GM18907 (cell line): ENCODE results near the gene ARL15.
"Not testable (repeated sequence)": the region's sequence is repeated elsewhere in the genome, so short reads cannot be mapped to it uniquely, and the experiment has no call there.

Source experiments
- ATAC-seq: cut with Tn5 transposase; IDR thresholded peaks from one replicate; pipeline ENCODE4 v1.9.1; 2021; ENCODE audit warnings: mild to moderate bottlenecking, moderate library complexity; ENCODE audit not compliant: unreplicated experiment

ARL15 gene

DNA sequence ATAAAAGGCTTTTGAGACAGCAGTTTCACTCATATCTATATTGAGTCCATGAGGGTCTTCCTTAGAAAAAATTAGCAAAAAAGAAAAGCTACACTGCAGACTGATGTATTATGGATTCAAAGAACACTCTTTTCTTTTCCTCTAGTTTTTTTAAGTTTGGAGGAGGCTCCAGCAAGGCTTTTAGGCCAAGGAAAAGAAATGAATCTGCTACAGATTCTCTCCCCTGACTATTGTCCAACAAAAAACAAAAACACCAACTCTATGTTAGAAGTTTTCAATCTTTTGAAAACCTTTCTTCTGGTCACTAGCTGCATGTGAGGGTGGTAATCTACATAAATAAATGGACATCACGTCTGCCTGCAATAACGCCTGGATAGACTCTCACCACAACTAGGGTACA is 310.4 kb downstream of the ARL15 start:
- ATAC-seq = no peak

DNA sequence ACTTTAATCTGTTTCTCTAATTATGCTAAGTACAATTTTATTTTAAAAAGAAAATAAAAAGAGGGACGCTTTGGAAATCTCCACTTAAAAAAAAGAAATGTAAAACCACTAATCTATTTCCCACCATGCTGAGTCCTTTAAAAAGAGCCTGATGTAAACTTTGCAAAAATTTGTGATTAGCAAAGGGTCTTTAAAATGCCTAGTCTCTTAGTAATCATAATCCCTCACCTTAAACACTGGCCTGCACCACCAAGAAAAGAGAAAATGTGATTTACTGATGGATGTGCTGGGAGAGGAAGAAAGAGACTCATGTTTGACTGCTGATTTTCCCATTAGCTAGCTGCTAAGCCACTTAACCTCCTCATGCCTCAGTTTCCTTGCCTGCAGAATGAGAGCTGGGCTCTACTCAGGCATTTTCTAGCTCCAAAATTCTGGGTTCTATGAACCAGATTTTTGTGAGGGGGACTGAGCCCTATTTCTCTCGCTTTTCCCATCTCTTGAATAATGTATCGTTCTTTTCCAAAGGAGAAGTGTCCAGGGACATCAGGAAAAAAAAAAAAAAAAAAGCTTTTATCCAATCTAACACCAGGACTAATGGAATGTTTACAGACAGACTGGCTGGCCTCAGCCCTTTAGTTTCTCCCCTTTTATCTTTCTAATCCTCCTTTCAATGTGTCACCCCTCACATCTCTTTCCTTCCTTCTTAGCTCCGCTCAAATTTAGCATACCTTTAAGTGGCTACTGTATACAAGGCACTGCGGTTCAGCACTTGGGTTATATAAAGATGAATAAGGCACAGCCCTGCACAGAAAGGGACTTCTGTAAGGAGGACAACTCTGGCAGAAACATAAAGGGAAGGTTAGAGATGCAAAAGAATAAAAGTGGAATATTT is 312.4 kb downstream of the ARL15 start:
- ATAC-seq = no peak

DNA sequence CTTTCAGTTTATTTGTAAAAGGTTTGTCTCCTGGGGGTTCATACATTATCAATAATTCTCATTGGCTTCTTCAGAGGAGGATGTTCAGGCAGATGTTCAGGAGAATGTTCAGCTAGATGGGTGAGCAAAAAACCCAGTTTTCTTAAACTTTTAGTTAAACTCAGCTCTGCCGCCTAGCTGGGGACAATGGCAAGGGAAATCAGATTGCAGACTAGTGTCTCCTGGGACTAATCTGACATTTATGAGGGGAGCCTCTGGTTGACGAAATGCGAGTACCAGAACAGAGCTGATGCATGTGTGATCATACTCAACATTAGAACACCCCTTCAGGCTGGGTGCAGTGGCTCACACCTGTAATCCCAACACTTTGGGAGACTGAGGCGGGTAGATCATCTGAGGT is 314.4 kb downstream of the ARL15 start:
- ATAC-seq = no peak

DNA sequence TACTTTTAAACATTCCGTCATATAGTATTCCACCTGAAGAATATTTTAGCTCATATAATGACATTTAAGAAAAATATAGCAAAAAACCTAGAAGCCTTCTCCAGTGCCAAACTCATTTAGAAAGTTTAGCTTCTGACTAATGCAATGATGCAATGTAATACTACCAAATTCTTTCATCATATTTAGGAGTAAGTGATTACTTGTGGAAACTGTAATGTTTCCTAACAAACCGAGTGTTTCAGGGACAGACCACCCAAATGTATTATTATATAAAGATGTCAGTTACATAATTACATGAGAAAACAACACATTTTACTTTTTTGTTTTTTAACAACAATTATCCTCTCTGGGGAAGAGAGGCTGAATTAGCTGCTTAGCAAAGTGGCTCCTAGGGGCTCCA is 316.2 kb downstream of the ARL15 start:
- no peak for ATAC-seq

DNA sequence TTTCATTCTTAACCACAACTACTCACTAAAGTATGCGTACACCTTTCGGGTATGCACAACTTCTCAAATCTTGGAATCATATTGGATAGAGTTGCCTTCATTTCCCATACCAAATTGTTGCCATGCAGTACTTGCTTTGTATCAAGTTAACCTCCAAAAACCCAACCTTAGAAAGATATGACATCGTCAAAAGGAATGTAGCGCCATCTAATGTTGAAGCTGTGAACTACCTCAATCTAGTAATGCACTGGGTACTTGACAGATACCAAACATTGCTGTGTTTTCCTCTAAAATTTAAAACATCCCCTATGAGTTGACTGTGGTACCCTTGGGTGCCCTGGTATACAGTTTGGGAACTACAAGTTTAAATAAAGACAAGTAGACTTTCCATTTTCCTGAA is 318.4 kb downstream of the ARL15 start:
- no peak for ATAC-seq

DNA sequence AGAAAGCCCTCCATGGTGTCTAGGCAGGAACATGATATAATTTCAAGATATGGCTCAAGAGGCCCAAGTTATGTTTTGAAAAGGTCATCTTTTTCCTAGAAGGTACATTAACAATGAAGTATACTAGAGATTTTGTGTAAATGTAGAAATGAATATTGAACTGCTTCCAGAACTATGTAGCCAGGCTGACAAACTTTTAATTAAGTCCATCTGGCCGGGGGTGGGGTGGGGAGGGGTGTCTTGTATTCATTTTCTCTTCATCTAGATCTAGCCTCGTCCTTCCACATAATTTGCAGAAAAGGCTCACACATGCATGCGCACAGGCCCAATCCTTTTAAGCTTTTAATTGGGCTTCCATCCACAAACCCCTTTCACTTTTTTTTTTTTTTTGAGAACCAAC is 323.3 kb downstream of the ARL15 start:
- no peak for ATAC-seq

DNA sequence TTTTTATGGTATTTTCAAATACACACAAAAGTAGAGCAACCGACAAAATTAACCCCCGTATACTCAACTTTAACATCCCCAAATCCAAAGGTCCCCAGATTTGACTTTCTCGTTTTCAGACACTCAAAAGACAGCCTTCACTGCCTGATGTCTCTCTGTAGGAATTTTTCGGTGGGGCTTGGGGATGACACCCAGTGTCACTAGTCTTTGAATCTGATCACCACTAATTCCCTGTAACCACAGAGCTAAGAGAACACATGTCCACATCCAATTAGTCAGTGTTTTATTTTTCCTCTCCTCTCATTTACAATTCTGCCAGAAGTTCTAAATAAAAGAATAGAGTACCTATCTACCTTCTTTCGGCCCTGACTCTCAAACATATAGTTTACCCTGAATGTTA is 324.6 kb downstream of the ARL15 start:
- no peak for ATAC-seq

DNA sequence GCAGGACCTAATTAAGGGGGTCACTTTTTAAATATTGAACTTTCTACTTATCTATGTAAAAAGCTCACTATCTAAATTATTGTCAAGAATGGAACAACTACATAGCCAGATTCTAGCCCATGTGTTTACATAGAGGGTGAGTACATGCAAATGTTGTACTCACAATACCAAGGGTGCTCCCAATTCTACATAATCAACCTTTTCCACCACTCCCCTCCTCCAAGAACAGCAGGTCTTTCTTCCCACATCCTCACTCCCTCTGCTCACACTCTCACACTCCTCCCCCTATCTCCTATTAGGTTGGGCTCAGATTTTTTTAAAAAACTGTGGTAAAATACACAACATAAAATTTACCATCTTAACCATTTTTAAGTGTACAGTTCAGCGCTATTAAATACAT is 325.4 kb downstream of the ARL15 start:
- no peak for ATAC-seq

DNA sequence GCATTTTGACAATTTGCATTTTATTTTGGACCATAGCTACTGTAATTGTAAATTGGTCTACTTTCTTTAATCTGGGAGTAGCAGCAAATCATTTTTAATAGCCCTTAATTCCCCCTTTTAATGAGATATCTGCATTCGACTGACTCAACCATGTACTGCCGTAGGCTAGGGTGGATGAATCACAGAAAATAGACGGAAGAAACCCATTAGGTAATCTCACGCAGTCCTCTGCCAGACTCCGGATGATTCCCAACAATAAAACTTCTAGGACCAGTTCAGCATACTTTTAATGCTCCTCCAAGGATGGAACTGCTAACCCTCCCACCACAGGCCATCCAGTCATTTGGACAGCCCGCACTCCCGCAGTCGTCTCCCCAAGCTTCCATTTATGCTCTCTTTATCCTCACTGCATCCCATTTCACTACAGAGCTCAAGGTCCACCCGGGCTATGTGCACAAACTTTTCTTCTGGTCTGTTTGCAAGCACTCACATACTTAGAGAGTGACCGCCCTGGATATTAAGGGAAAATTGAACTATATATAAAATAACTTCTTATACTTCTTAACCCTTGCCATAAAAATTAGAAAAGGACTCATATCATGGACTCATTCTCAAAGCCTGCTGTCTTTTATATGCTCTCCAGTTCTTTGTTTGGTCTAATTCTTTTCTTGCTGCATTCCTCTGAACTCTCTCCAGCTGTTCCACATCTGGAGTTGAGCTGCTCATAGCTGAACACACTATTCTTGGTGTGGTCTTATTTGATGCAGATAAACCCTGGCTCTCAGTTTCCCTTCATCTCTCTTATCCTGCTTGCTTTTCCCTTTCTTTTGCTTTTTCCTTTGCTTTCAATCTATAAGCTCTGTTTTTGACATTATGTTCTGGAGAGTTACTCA is 326.6 kb downstream of the ARL15 start:
- no peak for ATAC-seq

DNA sequence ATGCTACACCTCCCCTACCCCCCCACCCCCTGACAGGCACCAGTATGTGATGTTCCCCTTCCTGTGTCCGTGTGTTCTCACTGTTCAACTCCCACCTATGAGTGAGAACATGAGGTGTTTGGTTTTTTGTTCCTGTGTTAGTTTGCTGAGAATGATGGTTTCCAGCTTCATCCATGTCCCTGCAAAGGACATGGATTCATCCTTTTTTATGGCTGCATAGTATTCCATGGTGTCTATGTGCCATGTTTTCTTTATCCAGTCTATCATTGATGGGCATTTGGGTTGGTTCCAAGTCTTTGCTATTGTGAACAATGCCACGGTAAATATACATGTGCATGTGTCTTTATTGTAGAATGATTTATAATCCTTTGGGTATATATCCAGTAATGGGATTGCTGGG is 328.1 kb downstream of the ARL15 start:
- not testable (repeated sequence) for ATAC-seq

DNA sequence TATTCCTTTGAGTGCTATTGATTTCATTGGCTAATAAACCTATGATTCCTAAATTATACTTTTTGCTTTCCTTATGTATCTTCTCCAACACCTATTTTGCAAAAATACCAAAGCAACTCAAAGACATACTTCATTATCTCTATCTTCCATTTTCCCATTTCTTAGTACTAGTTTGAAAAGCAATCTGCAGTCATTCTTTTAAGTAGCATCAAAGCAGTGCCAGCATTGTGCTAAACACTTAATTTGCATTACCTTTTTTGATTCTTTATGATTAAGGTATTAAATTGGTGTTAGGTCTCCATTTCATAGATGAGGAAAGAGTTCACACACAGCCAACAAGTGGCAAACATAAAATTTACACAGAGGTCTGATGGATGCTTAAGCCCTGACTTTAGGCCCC is 330.3 kb downstream of the ARL15 start:
- ATAC-seq = no peak

DNA sequence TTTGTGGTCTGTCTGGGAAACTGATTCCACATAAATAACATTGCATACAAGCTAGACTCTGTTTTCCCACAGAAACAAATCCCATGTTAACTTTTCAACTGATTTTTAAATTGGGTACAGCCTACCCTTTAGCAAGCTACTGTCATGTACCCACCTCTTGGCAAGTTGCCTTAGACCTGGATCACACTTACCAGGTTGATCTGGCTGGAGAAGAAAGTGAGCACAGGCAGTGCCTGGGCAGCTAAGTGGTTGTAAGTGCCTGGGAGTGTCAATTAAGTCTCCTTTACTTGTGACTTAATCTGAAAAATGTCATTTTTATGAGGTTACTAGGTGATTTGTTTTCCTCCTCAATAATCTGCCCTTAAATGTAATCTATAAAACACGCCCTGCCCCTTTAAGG is 336.4 kb downstream of the ARL15 start:
- no peak for ATAC-seq

DNA sequence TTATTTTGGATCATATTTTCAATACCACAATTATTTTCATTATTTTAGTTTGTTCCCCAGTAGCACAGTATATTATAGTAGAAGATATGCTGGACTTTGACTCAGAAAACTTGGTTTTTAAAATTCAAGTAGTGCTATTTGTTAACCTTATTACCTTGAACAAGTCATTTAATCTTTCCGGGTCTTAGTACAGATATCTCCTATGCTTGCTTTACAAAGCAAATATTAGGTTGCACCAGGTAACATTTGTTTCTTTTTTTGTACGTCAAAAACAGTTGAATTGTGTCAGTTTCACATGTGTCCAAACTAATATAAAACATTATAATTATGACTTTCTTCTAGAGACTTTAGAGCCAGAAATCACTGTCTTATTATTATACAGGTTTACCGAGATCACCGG is 338.1 kb downstream of the ARL15 start:
- ATAC-seq = no peak

DNA sequence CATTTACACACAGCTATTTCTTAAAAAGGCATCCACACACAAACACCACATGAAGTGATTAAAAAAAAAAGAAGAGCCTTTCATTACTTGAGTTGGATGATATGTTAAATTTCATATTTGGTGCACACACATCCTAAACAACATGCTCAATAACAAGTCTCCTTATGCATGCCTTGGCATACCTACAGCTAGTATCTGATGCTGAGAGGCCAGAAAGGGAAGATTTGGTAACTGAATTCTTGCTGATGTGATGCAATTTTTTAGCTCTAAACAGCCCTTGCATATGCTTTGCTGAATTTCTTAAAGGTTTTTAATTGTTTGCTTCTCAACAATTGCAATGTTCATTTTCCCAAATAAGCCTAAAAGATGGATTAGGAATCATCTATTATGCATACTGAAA is 338.8 kb downstream of the ARL15 start:
- no peak for ATAC-seq

DNA sequence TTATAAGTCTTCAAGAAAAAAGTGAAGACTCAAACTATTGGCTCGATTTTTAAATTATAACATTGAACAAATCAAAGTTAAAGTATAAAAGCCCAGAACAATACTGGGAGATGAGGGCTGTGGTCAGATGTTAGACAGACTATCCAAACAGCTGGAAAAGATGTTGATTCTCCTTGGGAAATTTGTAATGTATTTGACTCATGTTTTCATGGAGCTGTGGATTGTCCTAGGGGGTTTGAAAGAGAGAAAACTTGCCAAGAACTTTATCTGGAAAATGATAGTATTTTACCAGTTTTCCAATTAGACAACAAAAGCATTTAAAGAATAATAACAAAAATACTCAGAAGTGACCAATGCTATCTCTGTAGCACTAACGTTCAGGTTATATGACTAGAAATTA is 339.2 kb downstream of the ARL15 start:
- no peak for ATAC-seq

DNA sequence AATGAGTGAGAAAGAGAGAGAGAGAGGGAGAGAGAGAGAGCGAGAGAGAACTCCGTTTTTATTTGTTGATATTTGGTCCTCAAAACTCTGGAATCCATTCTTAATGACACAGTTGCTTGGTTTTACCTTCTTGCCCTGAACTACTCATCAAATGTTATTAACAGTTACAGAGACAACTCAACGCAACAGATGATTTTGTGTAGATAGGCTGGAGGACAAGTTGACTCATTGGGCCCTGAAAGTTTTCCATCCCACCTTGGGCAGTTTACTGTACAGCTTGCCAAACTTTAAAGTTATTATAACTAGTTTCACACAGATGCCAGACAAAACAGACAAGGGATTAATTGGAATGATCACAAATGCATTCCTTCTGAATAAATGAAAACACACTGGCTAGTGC is 339.9 kb downstream of the ARL15 start:
- no peak for ATAC-seq

DNA sequence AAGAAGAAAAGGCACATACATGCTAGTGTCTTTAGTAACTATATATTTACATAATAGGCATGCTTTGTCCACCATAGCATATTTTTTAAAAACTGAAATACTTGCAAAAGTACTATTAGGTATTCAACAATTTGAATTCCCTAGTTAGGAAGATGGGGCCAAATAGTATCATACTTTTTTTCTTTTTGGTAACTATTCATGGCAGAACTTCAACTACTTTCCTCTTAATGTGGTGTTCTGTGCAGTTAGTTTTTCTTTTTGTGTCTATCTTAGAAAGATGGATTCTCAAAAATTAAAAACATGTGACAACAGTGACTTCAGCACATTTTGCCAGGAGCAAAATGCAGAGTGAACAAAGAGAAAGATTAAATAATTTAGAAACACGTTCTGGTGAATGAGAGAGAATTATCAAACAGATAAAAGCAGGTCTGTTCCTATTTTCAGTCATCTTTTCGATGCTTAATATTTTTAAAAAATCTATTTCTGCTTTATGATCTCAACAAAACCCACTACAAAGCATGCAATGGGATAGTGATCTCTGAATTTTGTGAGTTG is 341.1 kb downstream of the ARL15 start:
- ATAC-seq = no peak

DNA sequence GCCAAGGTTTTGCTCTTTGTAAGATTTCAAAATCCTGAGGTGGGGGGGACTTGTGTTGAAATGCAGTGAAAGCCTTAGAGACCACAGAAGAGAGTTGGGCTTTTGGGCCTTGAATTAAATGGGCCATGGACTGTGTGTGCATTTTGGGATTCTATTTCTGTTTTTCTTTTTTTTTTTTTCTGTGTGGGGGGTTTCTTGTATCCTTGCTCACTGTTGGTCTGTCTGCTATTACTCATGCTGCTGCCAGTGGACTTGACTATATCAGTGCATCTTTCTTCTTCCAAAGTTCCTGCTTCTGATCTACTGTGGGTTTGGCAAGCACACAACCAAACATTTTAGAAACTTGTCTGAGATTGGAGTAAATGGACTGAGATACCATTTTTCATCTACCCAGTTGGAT is 344.9 kb downstream of the ARL15 start:
- no peak for ATAC-seq

DNA sequence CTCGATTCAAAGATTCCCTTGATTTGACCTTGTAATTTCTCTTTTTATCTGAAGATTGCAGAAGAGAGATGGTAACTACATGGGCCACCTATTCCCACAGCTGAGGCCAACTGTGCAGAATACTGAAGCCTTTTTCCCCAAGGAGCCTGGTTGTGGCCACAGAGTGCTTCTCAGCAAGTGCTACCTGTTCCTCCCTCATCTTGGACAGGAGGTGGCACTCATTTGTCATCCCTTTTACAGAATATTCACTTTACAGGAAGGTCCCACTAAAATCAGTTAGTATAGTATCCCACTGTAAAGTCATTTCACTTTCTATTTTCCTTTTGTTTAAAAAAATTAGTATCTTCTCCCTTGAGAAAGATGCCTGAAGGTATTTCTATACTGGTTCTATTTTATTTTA is 346.4 kb downstream of the ARL15 start:
- ATAC-seq = no peak

DNA sequence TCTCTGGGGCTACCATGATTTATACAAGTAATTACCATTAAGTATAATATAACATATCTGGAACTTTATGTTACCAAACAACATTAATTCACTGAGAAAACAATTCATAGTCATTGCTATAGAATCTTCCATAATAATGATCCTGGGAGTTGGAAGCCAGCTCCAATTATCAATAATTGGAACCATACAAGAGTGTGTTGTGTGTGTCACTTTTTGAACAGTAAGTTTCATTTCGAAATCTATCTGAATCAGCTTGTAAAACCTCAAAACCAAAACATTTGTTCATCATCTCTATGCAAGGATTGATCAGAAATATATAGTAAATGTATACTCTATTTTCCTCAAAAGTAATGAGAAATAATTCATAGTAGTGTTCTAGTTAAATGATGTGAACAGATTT is 348.1 kb downstream of the ARL15 start:
- ATAC-seq = no peak

DNA sequence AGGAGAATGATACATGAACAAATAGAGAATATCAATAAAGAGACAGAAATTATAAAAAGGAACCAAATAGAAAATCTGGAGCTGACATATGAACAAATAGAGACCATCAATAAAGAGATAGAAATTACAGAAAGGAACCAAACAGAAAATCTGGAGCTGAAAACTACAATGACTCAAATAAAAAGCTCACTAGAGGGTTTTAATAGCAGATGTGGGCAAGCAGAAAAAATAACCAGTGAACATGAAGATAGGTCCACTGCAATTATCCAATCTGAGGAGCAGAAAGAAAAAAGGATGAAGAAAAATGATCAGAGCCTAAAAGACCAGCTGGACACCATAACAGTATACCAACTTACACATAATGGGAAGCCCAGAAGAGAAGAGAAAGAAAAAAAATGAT is 353.7 kb downstream of the ARL15 start:
- no peak for ATAC-seq

DNA sequence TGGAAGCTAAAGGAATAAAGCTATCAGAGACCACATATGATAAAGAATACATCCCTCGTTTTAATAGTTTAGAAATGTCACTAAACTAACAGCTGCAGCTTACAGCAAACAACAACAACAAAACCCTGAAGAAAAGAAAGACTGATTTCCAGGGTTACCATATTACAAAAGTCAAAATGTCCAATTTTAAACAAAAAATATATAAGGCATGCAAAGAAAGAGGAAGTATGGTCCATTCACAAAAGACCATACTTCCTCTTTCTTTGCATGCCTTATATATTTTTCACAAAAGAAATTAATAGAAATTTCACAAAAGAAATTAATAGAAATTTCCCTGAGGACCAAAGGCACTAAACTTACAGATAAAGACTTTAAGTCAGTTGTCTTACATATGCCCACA is 354.2 kb downstream of the ARL15 start:
- no peak for ATAC-seq
